GM23248 (cell line): ENCODE results near the gene CAPN13. TPM values are rescaled to one million over a fixed set of nuclear protein-coding genes. Genes with fewer than 3 reads are reported as not detected.

ENCODE experiments used
- DNase-seq: peaks from one replicate; pipeline ENCODE4 v3.0.0-alpha.2; 2015
- H2AFZ ChIP-seq: fragments of 200-600 bp; sonication (generic); 2 replicates; pipeline ENCODE4 v1.6.1; 2016; ENCODE audit warnings: antibody characterized with exemption
- H3F3A ChIP-seq: fragments of 200-600 bp; sonication (generic); 2 replicates; pipeline ENCODE4 v1.6.1; 2016; ENCODE audit warnings: mild to moderate bottlenecking, antibody characterized with exemption, mixed run types; ENCODE audit not compliant: insufficient read depth
- H3K27ac ChIP-seq: fragments of 200-600 bp; sonication (generic); 2 replicates; pipeline ENCODE4 v1.5.1; 2016; ENCODE audit warnings: mild to moderate bottlenecking
- H3K27me3 ChIP-seq: fragments of 200-600 bp; sonication (generic); replicated peaks from 2 replicates; pipeline ENCODE4 v1.6.1; 2016; ENCODE audit warnings: mild to moderate bottlenecking; ENCODE audit not compliant: insufficient read depth
- H3K36me3 ChIP-seq: fragments of 200-600 bp; sonication (generic); 2 replicates; pipeline ENCODE4 v1.6.1; 2016; ENCODE audit warnings: low read depth, mild to moderate bottlenecking
- H3K4me1 ChIP-seq: fragments of 200-600 bp; sonication (generic); 2 replicates; pipeline ENCODE4 v1.6.1; 2016; ENCODE audit warnings: mild to moderate bottlenecking; ENCODE audit not compliant: insufficient read depth
- H3K4me2 ChIP-seq: fragments of 200-600 bp; sonication (generic); one replicate; pipeline ENCODE4 v1.6.1; 2016; ENCODE audit warnings: mild to moderate bottlenecking; ENCODE audit not compliant: unreplicated experiment
- H3K4me3 ChIP-seq: fragments of 200-600 bp; sonication (generic); 2 replicates; pipeline ENCODE4 v1.5.1; 2016; ENCODE audit warnings: mild to moderate bottlenecking
- H3K79me2 ChIP-seq: fragments of 200-600 bp; sonication (generic); 2 replicates; pipeline ENCODE4 v1.6.1; 2016; ENCODE audit warnings: mild to moderate bottlenecking; ENCODE audit not compliant: insufficient read depth
- H3K9ac ChIP-seq: fragments of 200-600 bp; sonication (generic); 2 replicates; pipeline ENCODE4 v1.6.1; 2016; ENCODE audit warnings: mild to moderate bottlenecking
- H3K9me2 ChIP-seq: fragments of 200-600 bp; sonication (generic); 2 replicates; pipeline ENCODE4 v1.6.1; 2016; ENCODE audit warnings: mixed run types, mild to moderate bottlenecking, moderate library complexity; ENCODE audit not compliant: insufficient read depth
- H3K9me3 ChIP-seq: fragments of 200-600 bp; sonication (generic); one replicate; pipeline ENCODE4 v1.6.1; 2017; ENCODE audit warnings: low read depth
- H4K20me1 ChIP-seq: fragments of 200-600 bp; sonication (generic); 2 replicates; pipeline ENCODE4 v1.6.0; 2016; ENCODE audit not compliant: insufficient read depth
- EZH2 ChIP-seq: fragments of 200-600 bp; sonication (generic); IDR thresholded peaks from 2 replicates; pipeline ENCODE4 v1.6.1; 2018; ENCODE audit warnings: antibody characterized with exemption, mild to moderate bottlenecking; ENCODE audit not compliant: insufficient read depth, poor library complexity, severe bottlenecking
- EZH2phosphoT487 ChIP-seq: fragments of 200-600 bp; sonication (generic); IDR thresholded peaks from 2 replicates; pipeline ENCODE4 v1.6.1; 2018; ENCODE audit warnings: antibody characterized with exemption, moderate library complexity, mild to moderate bottlenecking, low read depth; ENCODE audit not compliant: insufficient read depth
- WGBS, 2 experiments: methylation state at CpG; one replicate each; pipeline ENCODE4 v1.1.6; 2015 to 2017; ENCODE audit warnings: low lambda C conversion rate in 2 of 2, low coverage in 1 of 2; ENCODE audit errors: missing lambda C conversion rate in 2 of 2; 5-methylcytosine and 5-hydroxymethylcytosine counted together
- in situ Hi-C: fragments of 300-500 bp; cut with MboI; formaldehyde crosslinking; loops from 2 replicates; pipeline ENCODE4 v1.15.0; 2020
- polyA plus RNA-seq: library from polyadenylated mRNA; unstranded; fragments of >200 nt; fragmentation: Nextera tagmentation; extraction: Ambion mirVana; gene quantifications from 2 replicates; pipeline ENCODE4 v1.2.1, GENCODE V29; 2016
- total RNA-seq: library from RNA; depleted of rRNA; stranded (reverse); fragments of >200 nt; shearing (Covaris generic); gene quantifications from 2 replicates; pipeline ENCODE4 v1.2.3, GENCODE V29; 2014

CAPN13 gene
- total and polyA plus RNA-seq, 2 experiments from 2014 or later, result not detected

DNA sequence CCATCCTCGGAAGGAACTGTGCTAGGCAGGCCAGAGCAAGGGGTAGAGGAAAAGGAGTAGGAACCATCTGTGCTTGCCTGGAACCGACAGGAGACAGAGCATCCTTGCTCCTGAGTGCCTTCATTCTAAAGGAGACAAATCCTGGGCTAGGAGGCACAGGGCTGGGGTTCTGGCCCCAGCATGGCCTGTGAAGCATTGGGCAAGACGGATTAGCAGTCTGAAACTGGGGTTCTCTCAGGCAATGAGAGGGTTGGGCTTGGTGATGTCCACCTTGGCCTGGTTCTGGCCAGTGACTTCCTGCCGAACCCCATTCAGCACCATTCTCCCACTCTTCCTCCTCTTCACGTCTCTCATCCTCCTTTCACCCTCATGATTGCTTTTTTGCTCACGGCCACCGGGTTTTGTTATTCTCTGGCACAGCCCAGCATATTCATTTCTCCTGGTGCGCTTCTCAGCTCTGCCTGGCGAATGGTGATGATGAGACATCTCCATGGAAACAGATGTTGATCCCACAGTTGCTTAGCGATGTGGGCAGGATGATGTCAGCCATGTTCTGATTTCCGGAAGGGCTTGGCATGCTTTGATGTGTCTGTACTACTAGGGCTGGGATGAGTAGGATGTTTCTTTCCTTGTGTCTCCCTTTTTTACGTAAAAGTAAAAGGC, 127.7 kb downstream of the CAPN13 start:
- peak; percentile 85 for DNase-seq
- Histone ChIP-seq H3K79me2 (no peaks in the 10 kb centered on the region), H3K9ac (no peak overlapping the region), H3K4me3 (no peak overlapping the region), H3K27me3 (no peaks in the 10 kb centered on the region), H3K27ac (no peak overlapping the region), H3K9me2 (no peaks in the 10 kb centered on the region), H3K4me1 (0 out of 2 replicates have a peak, but pooled peaks cover 16% of the 10 kb centered on the region), H3K36me3 (no peaks in the 10 kb centered on the region), H3K4me2 (no peak overlapping the region), H2AFZ (no peak overlapping the region), H3F3A (no peaks in the 10 kb centered on the region), H4K20me1 (no peaks in the 10 kb centered on the region), H3K9me3 (no peaks in the 10 kb centered on the region)
- WGBS, 2 experiments, result 39 to 42% methylated on average over 12 of the region's 12 CpGs
- in situ Hi-C loops, result no loop called here
- TF ChIP-seq EZH2 (no peak), EZH2phosphoT487 (no peak)

DNA sequence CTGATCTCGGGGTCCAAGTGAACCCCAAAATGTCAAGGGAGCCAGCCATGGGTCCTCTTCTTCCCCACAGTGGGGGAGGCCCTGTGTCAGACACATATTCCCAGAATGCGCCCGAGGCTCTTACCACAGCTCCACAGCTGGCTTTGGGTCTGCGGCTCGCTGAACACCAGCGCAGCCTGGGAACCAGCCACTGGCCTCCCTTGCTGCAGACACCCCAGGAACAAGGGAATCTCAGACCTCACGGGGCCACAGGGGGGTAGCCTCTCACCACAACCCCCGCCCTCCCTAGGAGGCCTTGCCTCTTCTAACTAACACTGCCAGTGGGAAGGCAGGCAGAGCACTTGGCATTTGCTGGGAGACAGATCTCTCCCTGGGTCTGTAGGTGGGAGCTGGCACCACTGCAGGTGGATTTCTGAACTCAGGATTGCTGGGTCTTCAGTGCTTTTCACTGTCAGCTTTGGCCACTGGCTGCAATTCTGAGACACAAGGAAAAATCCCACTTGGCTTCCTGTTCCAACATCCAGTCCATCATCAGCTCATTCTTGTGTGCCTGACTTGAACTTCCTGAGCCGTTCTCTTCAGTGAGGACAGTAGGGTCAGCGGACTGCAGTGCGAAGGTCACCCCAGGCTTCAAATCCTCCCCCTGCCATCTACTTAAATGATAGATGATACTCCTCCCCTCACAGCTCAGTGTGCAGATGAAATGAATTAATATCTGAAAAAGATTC, 128.7 kb downstream of the CAPN13 start:
- Histone ChIP-seq H3K9me3 (no peaks in the 10 kb centered on the region), H2AFZ (no peak overlapping the region), H3K27me3 (no peaks in the 10 kb centered on the region), H3F3A (no peaks in the 10 kb centered on the region), H3K9me2 (no peaks in the 10 kb centered on the region), H3K4me3 (no peak overlapping the region), H4K20me1 (no peaks in the 10 kb centered on the region), H3K4me1 (0 out of 2 replicates have a peak, but pooled peaks cover 16% of the 10 kb centered on the region), H3K36me3 (no peaks in the 10 kb centered on the region), H3K4me2 (no peak overlapping the region), H3K9ac (no peak overlapping the region), H3K27ac (no peak overlapping the region), H3K79me2 (no peaks in the 10 kb centered on the region)
- no peak for TF ChIP-seq EZH2
- TF ChIP-seq EZH2phosphoT487, result no peak
- DNase-seq, result no peak
- in situ Hi-C loops, result no loop called here
- 78 to 83% methylated on average over 11 of the region's 11 CpGs for WGBS, 2 experiments

GRCh38 chr2:30677861-30678385, 129.3 kb downstream of the CAPN13 start:
- Histone ChIP-seq H3K27me3 (no peaks in the 10 kb centered on the region), H3F3A (no peaks in the 10 kb centered on the region), H3K4me2 (no peak overlapping the region), H3K27ac (no peak overlapping the region), H3K79me2 (no peaks in the 10 kb centered on the region), H4K20me1 (no peaks in the 10 kb centered on the region), H3K4me3 (no peak overlapping the region), H3K36me3 (no peaks in the 10 kb centered on the region), H3K4me1 (0 out of 2 replicates have a peak, but pooled peaks cover 16% of the 10 kb centered on the region), H3K9me2 (no peaks in the 10 kb centered on the region), H3K9me3 (no peaks in the 10 kb centered on the region), H2AFZ (no peak overlapping the region), H3K9ac (no peak overlapping the region)
- WGBS, 2 experiments, result 76 to 87% methylated on average over 5 of the region's 5 CpGs
- in situ Hi-C loops, result no loop called here
- no peak for DNase-seq
- no peak for TF ChIP-seq EZH2phosphoT487
- no peak for TF ChIP-seq EZH2

GRCh38 chr2:30677231-30677630, 130.0 kb downstream of the CAPN13 start:
- DNase-seq, result no peak
- in situ Hi-C loops, result no loop called here
- Histone ChIP-seq H3K27ac (no peak overlapping the region), H2AFZ (no peak overlapping the region), H3F3A (no peaks in the 10 kb centered on the region), H3K27me3 (no peaks in the 10 kb centered on the region), H3K4me3 (no peak overlapping the region), H3K4me1 (0 out of 2 replicates have a peak, but pooled peaks cover 16% of the 10 kb centered on the region), H3K79me2 (no peaks in the 10 kb centered on the region), H3K4me2 (no peak overlapping the region), H4K20me1 (no peaks in the 10 kb centered on the region), H3K9ac (no peak overlapping the region), H3K9me2 (no peaks in the 10 kb centered on the region), H3K36me3 (no peaks in the 10 kb centered on the region), H3K9me3 (no peaks in the 10 kb centered on the region)
- TF ChIP-seq EZH2 (no peak), EZH2phosphoT487 (no peak)
